HG03354 (cell line): ENCODE measurements around the gene NONO.
"Not testable (repeated sequence)": the region's sequence is repeated elsewhere in the genome, so short reads cannot be mapped to it uniquely, and the experiment has no call there.

Experiments used
- ATAC-seq: cut with Tn5 transposase; IDR thresholded peaks from one replicate; pipeline ENCODE4 v1.9.1; 2021; ENCODE audit warnings: mild to moderate bottlenecking; ENCODE audit not compliant: unreplicated experiment, poor library complexity, severe bottlenecking

The NONO gene, protein sequence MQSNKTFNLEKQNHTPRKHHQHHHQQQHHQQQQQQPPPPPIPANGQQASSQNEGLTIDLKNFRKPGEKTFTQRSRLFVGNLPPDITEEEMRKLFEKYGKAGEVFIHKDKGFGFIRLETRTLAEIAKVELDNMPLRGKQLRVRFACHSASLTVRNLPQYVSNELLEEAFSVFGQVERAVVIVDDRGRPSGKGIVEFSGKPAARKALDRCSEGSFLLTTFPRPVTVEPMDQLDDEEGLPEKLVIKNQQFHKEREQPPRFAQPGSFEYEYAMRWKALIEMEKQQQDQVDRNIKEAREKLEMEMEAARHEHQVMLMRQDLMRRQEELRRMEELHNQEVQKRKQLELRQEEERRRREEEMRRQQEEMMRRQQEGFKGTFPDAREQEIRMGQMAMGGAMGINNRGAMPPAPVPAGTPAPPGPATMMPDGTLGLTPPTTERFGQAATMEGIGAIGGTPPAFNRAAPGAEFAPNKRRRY

DNA sequence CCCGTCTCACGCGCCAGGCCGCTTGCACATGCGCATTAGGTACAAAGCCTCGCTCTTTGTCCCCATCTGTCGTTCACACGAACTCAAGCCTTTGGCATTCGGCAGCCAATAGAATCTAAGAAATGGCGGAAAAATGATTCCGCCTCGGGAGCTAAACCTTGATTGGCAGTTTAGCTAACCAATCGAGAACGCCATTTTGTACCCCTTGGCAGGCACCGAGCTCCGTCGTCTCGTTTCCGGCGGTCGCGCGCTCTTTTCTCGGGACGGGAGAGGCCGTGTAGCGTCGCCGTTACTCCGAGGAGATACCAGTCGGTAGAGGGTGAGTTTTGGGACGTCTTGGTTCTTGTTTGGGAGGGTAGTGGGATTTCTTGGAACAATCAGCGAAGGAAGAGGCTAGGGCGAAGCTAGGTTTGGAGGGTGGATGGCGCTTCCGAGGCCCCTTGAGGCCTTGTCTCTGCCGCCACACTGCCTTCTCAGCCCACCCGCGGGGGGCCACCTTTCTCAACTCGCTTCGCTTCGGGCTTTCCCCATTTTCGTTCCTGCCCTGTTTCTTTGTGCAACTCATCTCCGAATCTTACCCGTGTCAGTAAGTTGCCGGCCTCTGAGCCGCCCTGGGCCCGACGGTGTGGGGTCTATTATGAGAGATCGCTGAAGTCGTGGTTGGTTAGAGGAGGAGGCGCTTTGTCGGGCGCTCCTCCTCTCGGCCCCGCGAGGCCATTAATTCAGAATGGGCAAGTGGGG lies at the start of gene NONO:
NONO (plus strand) TSS at position 233 of the 741 bp plus-strand sequence. CDS start 7,003 bp downstream, outside the sequence.
- ATAC-seq, result peak; percentile 86

GRCh38 chrX:71235482-71235881 lies 48.0 kb upstream of the NONO start:
- no peak for ATAC-seq

DNA sequence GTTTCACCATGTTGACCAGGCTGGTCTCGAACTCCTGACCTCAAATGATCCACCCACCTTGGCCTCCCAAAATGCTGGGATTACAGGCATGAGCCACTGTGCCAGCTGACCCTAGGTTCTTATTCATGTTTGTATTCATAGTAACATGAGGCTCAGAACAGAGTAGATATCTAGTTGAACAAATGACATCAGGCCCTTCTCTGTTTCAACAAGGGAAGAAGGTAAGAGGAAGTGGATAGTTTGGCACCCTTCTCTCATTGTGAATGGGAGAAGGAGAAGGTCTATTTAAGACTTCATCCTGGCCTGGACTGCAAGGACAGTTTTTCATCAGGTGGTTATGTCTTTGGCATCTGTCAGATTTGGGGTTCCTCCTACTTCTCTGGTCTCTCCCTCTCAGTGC lies 46.6 kb upstream of the NONO start:
- no peak for ATAC-seq

- no peak for ATAC-seq
Observed at GRCh38 chrX:71239781-71240180, 43.7 kb upstream of the NONO start.

GRCh38 chrX:71241301-71241700 lies 42.1 kb upstream of the NONO start:
- ATAC-seq, result no peak

GRCh38 chrX:71244359-71245128 lies 38.9 kb upstream of the NONO start:
- no peak for ATAC-seq

DNA sequence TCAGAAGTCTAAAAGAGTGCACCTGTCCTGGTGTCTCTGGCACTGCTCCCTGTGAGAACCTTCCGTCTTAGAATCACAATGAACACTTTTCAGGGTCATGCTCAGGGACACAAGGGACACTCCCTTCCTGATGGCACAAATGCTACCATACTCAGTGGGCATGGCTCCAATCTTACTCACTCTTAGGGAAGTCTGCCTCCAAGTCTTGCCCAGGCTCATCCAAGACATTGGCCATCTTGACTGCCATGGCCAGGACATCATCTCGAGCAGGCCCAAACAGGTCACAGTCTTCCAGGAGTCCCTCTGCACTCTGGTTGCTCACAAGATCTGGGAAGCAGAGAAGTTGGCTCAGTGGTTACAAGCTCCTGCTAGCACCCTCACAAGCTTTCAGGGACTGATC lies 38.3 kb upstream of the NONO start:
- no peak for ATAC-seq

DNA sequence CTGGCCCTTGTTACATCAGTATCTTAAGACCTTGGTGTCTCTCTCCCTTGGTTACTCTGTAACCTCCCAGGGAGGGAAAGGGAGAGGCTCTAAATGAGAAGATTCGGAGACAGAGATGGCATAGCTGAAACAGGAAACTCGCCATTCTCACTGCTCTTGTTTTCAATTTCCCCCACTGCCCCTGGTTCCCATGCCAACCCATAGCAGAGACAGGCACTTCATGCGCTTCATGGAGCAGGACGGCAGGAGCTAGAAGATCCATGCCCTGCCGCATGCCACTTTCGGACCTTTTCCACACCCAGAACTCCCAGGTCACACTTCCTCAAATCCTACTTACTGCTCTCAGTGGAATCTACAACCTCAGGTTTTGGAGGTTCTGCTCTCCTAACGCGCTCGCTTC lies 32.6 kb upstream of the NONO start:
- ATAC-seq, result no peak

DNA sequence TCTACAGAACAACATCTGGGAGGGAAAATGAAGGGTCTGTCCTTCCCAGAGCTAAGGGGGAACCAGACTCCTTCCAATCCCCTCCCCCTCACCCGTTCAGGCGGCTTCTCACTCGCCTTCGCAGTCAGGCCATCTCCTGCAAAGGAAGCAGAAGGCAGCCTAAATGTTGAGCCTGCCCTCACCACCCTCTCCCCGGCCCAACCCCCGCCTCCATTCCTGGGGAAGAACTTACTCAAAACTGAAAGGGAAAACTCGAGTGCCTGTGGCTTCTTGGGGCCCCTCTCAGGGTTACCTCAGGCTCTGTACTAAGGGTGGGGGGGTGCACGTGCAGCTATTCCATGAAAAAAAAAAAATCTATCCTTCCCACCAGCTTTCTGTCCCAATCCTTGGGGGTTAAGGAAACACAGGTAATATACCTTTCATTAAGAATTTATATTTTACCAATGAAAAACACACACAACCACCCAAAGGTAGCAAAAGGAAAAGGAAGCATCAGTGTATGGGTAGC lies 31.9 kb upstream of the NONO start:
- ATAC-seq, result no peak

GRCh38 chrX:71252221-71252620 lies 31.2 kb upstream of the NONO start:
- ATAC-seq, result no peak

DNA sequence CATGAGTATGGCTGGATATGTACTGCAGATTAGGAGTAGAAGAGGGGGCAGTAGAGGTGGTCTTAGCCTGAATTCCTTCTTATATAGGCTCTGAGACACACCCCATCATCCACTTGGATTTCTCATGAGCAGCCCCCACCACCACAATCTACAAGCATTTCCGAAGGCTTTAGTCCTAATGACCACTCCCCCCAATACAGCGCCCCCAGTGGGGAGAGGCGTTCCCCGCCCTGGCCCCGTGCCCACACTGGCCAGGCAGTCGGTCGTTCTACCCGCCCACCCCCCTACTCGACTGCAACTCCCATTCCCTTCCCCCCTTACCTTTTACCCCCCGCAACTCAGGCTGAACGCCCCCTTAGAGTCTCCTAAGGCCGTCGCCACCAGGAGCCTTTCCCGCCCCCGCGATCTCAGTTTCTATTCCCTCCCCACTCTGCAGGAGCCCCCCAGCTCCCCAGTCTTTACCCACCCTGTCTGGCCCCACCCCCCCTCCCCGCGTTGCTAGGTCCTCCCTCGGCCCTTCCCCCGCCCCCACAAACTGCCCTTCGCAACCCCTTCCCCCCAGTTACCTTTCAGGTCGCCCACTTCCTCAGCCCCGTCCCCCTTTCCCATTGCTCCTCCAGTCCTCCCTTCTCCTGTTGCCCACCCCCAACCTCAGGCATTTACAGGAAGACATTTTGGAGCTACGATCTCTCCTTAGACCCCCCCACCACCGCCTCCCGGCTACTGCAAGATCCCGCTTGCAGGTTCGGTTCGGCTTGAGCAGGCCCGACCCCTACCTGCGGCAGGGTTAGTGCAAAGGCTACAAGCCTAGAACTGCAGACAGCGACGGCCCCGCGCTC lies 30.0 kb upstream of the NONO start:
- no peak for ATAC-seq

GRCh38 chrX:71254092-71254963 lies 29.1 kb upstream of the NONO start, which contains the start of gene ZMYM3:
ZMYM3 (minus strand) TSS chrX:71254140; CDS start chrX:71253255, 885 bp downstream.
- ATAC-seq, result peak; percentile 82

- no peak for ATAC-seq
Observed at GRCh38 chrX:71256051-71256450, 27.4 kb upstream of the NONO start.

DNA sequence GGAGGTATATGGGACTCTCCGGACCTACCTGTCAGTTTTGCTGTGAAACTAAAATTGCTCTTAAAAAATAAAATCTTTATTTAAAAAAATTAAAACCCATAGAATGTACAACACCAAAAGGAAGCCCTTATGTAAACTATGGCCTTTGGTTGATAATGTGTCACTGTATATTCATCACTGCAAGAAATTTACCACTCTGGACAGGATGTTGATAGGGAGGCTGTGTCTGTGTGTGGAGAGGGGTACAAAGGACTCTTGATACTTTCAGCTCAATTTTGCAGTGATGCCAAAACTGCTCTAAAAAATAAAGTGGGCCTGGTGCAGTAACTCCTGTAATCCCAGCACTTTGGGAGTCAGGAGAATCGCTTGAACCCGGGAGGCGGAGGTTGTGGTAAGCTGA lies 26.6 kb upstream of the NONO start:
- ATAC-seq, result no peak

- ATAC-seq, result not testable (repeated sequence)
Observed at GRCh38 chrX:71268624-71269023, 14.8 kb upstream of the NONO start.

DNA sequence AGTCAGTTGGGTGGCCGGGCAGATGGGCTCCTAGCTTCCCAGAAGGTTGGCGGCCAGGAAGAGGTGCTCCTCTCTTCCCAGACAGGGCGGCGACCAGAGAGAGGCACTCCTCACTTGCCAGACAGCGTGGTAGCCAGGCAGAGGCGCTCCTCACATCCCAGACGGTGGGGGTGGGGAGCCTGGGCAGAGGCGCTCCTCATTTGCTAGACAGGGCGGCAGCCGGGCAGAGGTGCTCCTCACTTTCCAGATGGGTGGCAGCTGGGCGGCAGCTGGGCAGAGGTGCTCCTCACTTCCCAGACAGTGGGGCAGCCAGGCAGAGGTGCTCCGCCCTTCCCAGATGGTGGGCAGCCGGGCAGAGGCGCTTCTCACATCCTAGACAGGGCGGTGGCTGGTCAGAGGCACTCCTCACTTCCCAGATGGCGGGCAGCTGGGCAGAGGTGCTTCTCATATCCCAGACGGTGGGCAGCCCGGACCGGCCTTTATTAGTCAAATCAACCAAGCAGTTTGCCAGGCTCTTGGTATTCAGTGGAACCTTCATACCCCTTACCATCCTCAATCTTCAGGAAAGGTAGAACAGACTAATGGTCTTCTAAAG lies 13.5 kb upstream of the NONO start:
- no peak for ATAC-seq

DNA sequence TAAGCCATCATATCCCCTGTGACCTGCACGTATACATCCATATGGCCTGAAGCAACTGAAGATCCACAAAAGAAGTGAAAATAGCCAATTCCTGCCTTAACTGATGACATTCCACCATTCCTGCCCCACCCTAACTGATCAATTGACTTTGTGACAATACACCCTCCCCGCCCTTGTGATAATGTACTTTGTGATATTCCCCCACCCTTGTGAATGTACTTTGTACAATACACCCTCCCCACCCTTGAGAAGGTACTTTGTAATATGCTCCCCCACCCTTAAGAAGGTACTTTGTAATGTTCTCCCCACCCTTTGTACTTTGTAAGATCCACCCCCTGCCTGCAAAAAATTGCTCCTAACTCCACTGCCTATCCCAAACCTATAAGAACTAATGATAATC lies 11.1 kb upstream of the NONO start:
- not testable (repeated sequence) for ATAC-seq

GRCh38 chrX:71281300-71281699 lies 2.1 kb upstream of the NONO start:
- ATAC-seq, result not testable (repeated sequence)
